ENCODE data around the gene SLC36A4.
"Not testable (repeated sequence)": the region's sequence is repeated elsewhere in the genome, so short reads cannot be mapped to it uniquely, and the experiment has no call there.

SLC36A4 gene

GRCh38 chr11:93122535-93123235 is 75.1 kb downstream of the SLC36A4 start:
- no peak for DNase-seq (ENCODE audit: low spot score)

- DNase-seq (ENCODE audit: low spot score): no peak
Observed at GRCh38 chr11:93118276-93118675, 79.5 kb downstream of the SLC36A4 start.

- DNase-seq (ENCODE audit: low spot score): no peak
Observed at GRCh38 chr11:93117565-93117964, 80.2 kb downstream of the SLC36A4 start.

- no peak for DNase-seq (ENCODE audit: low spot score)
Observed at GRCh38 chr11:93116641-93117441, 81.0 kb downstream of the SLC36A4 start.

- no peak for DNase-seq (ENCODE audit: low spot score)
Observed at GRCh38 chr11:93114304-93114703, 83.5 kb downstream of the SLC36A4 start.

- no peak for DNase-seq (ENCODE audit: low spot score)
Observed at GRCh38 chr11:93113824-93114223, 84.0 kb downstream of the SLC36A4 start.

- DNase-seq (ENCODE audit: low spot score): not testable (repeated sequence)
Observed at GRCh38 chr11:93111147-93111546, 86.6 kb downstream of the SLC36A4 start.

GRCh38 chr11:93100211-93100610 is 97.6 kb downstream of the SLC36A4 start:
- DNase-seq (ENCODE audit: low spot score): no peak

- DNase-seq (ENCODE audit: low spot score): no peak
Observed at GRCh38 chr11:93099806-93100205, 98.0 kb downstream of the SLC36A4 start.
